A549 (cell line): Measurements from ENCODE around the gene GRXCR2. TPM values are rescaled to one million over a fixed set of nuclear protein-coding genes. Genes with fewer than 3 reads are reported as not detected.

Experiments
- ATAC-seq, 2 experiments: fragments of 200-7000 bp in 1 of 2; fragments of >200 bp in 1 of 2; cut with Nextera tagmentation in 1 of 2; cut with Tn5 transposase in 1 of 2; 3 replicates each; pipeline versions ENCODE4 v1.8.0 to v1.9.1; 2018 to 2020; ENCODE audit warnings: mild to moderate bottlenecking in 1 of 2, moderate library complexity in 1 of 2
- CTCF ChIA-PET: fragments of 300-600 bp; sonication (Branson Sonifier 250); formaldehyde crosslinking; extraction: SDS; loops from one replicate; lab custom pipeline; 2021; ENCODE audit warnings: antibody characterized with exemption, inconsistent platforms; lab: Yijun Ruan, JAX
- POLR2A ChIA-PET: fragments of 350-600 bp; formaldehyde crosslinking; extraction: SDS; loops from one replicate; lab custom pipeline; 2021; ENCODE audit warnings: antibody characterized with exemption, inconsistent platforms; lab: Yijun Ruan, JAX
- DNase-seq, 2 experiments: peaks; one replicate each; pipeline versions ENCODE4 v3.0.0 to v3.0.0-alpha.2; 2011 to 2016; ENCODE audit warnings: low read depth in 1 of 2, low spot score in 1 of 2
- FAIRE-seq: peaks from 2 replicates; lab custom pipeline; 2011; peaks lifted over from hg19 to GRCh38; lab: Jason Lieb, UNC
- H3K27ac ChIP-seq, 2 experiments: fragments of >200 bp; sonication (Bioruptor Twin); formaldehyde crosslinking; 3 replicates each; pipeline ENCODE4 v1.5.1; 2016 to 2017
- H3K4me1 ChIP-seq: fragments of >200 bp; sonication (Bioruptor Twin); formaldehyde crosslinking; 3 replicates; pipeline ENCODE4 v1.6.1; 2016
- H3K4me2 ChIP-seq: fragments of >200 bp; sonication (Bioruptor Twin); formaldehyde crosslinking; 3 replicates; pipeline ENCODE4 v1.6.1; 2016
- H3K4me3 ChIP-seq: fragments of >200 bp; sonication (Bioruptor Twin); formaldehyde crosslinking; 3 replicates; pipeline ENCODE4 v1.5.1; 2016
- H3K9me3 ChIP-seq: fragments of >200 bp; sonication (Bioruptor Twin); formaldehyde crosslinking; 3 replicates; pipeline ENCODE4 v1.6.1; 2016
- BCL3 ChIP-seq: fragments of >200 bp; sonication (Bioruptor Twin); formaldehyde crosslinking; IDR thresholded peaks from 3 replicates; pipeline ENCODE4 v1.6.1; 2016
- BHLHE40 ChIP-seq: IDR thresholded peaks from 2 replicates; pipeline ENCODE4 v1.6.1; 2012; ENCODE audit warnings: low read depth, low read length, inconsistent platforms
- CBX2 ChIP-seq: fragments of 200-600 bp; sonication (generic); IDR thresholded peaks from 2 replicates; pipeline ENCODE4 v1.6.1; 2016; ENCODE audit warnings: low read depth, mild to moderate bottlenecking, borderline replicate concordance
- E2F6 ChIP-seq: IDR thresholded peaks from 2 replicates; pipeline ENCODE4 v1.6.1; 2012; ENCODE audit warnings: low read depth, borderline replicate concordance
- EHMT2 ChIP-seq: fragments of 200-600 bp; sonication (generic); IDR thresholded peaks from 2 replicates; pipeline ENCODE4 v1.6.1; 2016; ENCODE audit warnings: antibody characterized with exemption, low read depth, mild to moderate bottlenecking, moderate library complexity
- FOSL2 ChIP-seq, 2 experiments: fragments of 450-650 bp in 1 of 2; fragments of >200 bp in 1 of 2; sonication (Bioruptor Twin) in 1 of 2; formaldehyde crosslinking; IDR thresholded peaks; 2 replicates each; pipeline versions ENCODE4 v1.5.0 to v1.6.1; 2016 to 2020; ENCODE audit warnings: mild to moderate bottlenecking in 1 of 2, moderate library complexity in 1 of 2
- FOXS1 ChIP-seq: fragments of 250-450 bp; sonication (Bioruptor Pico); IDR thresholded peaks from 2 replicates; pipeline ENCODE4 v1.5.0; 2020; ENCODE audit warnings: mild to moderate bottlenecking, moderate library complexity
- HOXB13 ChIP-seq: fragments of 250-450 bp; sonication (Bioruptor Pico); IDR thresholded peaks from 2 replicates; pipeline ENCODE4 v1.5.0; 2020; ENCODE audit warnings: low read depth, mild to moderate bottlenecking, moderate library complexity
- JUNB ChIP-seq: fragments of >200 bp; sonication (Bioruptor Twin); formaldehyde crosslinking; IDR thresholded peaks from 2 replicates; pipeline ENCODE4 v1.6.1; 2016
- KDM5A ChIP-seq: fragments of 200-600 bp; sonication (generic); IDR thresholded peaks from 2 replicates; pipeline ENCODE4 v1.6.1; 2016; ENCODE audit warnings: antibody characterized with exemption, mild to moderate bottlenecking
- MAFK ChIP-seq: fragments of 450-650 bp; IDR thresholded peaks from 2 replicates; pipeline ENCODE4 v1.6.1; 2014; ENCODE audit not compliant: partially characterized antibody
- MAX ChIP-seq: IDR thresholded peaks from 2 replicates; pipeline ENCODE4 v1.6.1; 2012
- MAZ ChIP-seq: fragments of 150-350 bp; IDR thresholded peaks from 2 replicates; pipeline ENCODE4 v1.6.1; 2014; ENCODE audit warnings: antibody characterized with exemption, low read depth, low read length, borderline replicate concordance
- MYC ChIP-seq: IDR thresholded peaks from 2 replicates; pipeline ENCODE4 v1.6.1; 2012; ENCODE audit warnings: mild to moderate bottlenecking, inconsistent platforms, low read length, improper control_type of control experiment, borderline replicate concordance
- REST ChIP-seq: fragments of 200-600 bp; sonication (generic); IDR thresholded peaks from 2 replicates; pipeline ENCODE4 v1.6.1; 2016; ENCODE audit warnings: antibody characterized with exemption, mild to moderate bottlenecking, moderate library complexity
- TP53 ChIP-seq: fragments of 250-450 bp; sonication (Bioruptor Pico); IDR thresholded peaks from 2 replicates; pipeline ENCODE4 v1.5.0; 2021; ENCODE audit warnings: mild to moderate bottlenecking, moderate library complexity
- USF2 ChIP-seq: fragments of 450-650 bp; IDR thresholded peaks from 2 replicates; pipeline ENCODE4 v1.6.1; 2014; ENCODE audit warnings: antibody characterized with exemption
- WGBS: methylation state at CpG from one replicate; pipeline ENCODE4 v1.1.6; 2017; ENCODE audit errors: missing lambda C conversion rate; 5-methylcytosine and 5-hydroxymethylcytosine counted together
- polyA minus RNA-seq: library from RNA; depleted of rRNA, polyadenylated mRNA; stranded (reverse); fragments of >200 nt; gene quantifications from 2 replicates; pipeline ENCODE4 v1.2.3, GENCODE V29; 2011; rRNA and poly(A)+ RNA removed
- polyA plus RNA-seq, 4 experiments: library from polyadenylated mRNA; depleted of rRNA in 3 of 4; stranded (reverse); fragments of >200 nt; fragmentation: RNase III in 1 of 4; extraction: RNeasy Plus Mini Kit Qiagen cat#74134 plus additional on column Dnase treatment in 1 of 4; gene quantifications; 2 replicates in 3 of 4; 3 replicates in 1 of 4; pipeline ENCODE4 v1.2.3, GENCODE V29; 2011 to 2017

The GRXCR2 gene
- polyA plus RNA-seq (2011; rRNA removed): 0.05 TPM in 1 of 2 replicates, not detected in the other
- polyA plus RNA-seq (2012; cell fraction: cytosol; rRNA removed): not detected in 2 replicates
- not detected in 2 replicates for polyA plus RNA-seq (2012; cell fraction: nucleus; rRNA removed)
- not detected in 3 replicates for polyA plus RNA-seq (2017; fragmentation: RNase III; extraction: RNeasy Plus Mini Kit Qiagen cat#74134 plus additional on column Dnase treatment)
- not detected in 2 replicates for polyA minus RNA-seq

GRCh38 chr5:145872914-145873313 lies at the start of gene GRXCR2:
GRXCR2 (minus strand) TSS chr5:145873014; CDS start chr5:145872968, 46 bp downstream.
- H3K9me3 ChIP-seq: no peaks in the 10 kb centered on the region
- H3K4me1 ChIP-seq: no peaks in the 10 kb centered on the region
- TF ChIP-seq KDM5A: no peak
- TF ChIP-seq CBX2: no peak
- TF ChIP-seq BHLHE40: no peak
- no peak for TF ChIP-seq FOSL2 (IDR thresholded peaks at IDR 0.05)
- TF ChIP-seq FOSL2 (CRISPR knock-in tag; IDR thresholded peaks at IDR 0.05): no peak
- POLR2A ChIA-PET: no interaction called here
- FAIRE-seq (no peak), DNase-seq (no peak), ATAC-seq (no peak)
- CTCF ChIA-PET: interaction anchor here (0.8 to 1.6 kb wide), 2 partner anchors 36 to 157 kb away, joined by 3 to 4 read pairs; no protein-coding TSS in a partner anchor
- 59% methylated on average over 3 of the region's 3 CpGs for WGBS
- H3K27ac ChIP-seq: no peak within 1 kb of the TSS
- H3K4me3 ChIP-seq: no peak within 1 kb of the TSS
- H3K4me2 ChIP-seq: no peak within 1 kb of the TSS

GRCh38 chr5:145922059-145922458 lies 49.2 kb upstream of the GRXCR2 start:
- POLR2A ChIA-PET: no interaction called here
- DNase-seq: no peak
- Histone ChIP-seq H3K9me3 (no peaks in the 10 kb centered on the region), H3K4me1 (peaks cover 25% of the 10 kb centered on the region), H3K4me2 (no peak overlapping the region), H3K27ac (peak overlapping the region in 1 of 2 experiments; percentile 22; a peak in 1 of 6 replicates), H3K4me3 (no peak overlapping the region)
- WGBS: 83% methylated on average over 2 of the region's 2 CpGs
- CTCF ChIA-PET: interaction anchor here (0.5 to 2.8 kb wide), 3 partner anchors 14 to 1668 kb away, joined by 3 to 19 read pairs (median 3); no protein-coding TSS in a partner anchor
- ATAC-seq: no peak
- FAIRE-seq: no peak
- no peak for TF ChIP-seq EHMT2
- TF ChIP-seq CBX2: no peak
- no peak for TF ChIP-seq FOXS1 (CRISPR knock-in tag)
- TF ChIP-seq MYC: no peak
- no peak for TF ChIP-seq TP53 (CRISPR knock-in tag)
- no peak for TF ChIP-seq KDM5A
- TF ChIP-seq REST: no peak
- TF ChIP-seq HOXB13 (CRISPR knock-in tag): no peak
- no peak for TF ChIP-seq MAFK
- TF ChIP-seq E2F6: no peak
- no peak for TF ChIP-seq USF2
- TF ChIP-seq MAZ: no peak
- TF ChIP-seq MAX: no peak
- TF ChIP-seq BHLHE40: no peak
- TF ChIP-seq JUNB: no peak

- H3K4me1 ChIP-seq: peaks cover 28% of the 10 kb centered on the region
- H3K27ac ChIP-seq: no peak overlapping the region
- no peak for DNase-seq
- CTCF ChIA-PET: interaction anchor here (2.8 kb wide), 1 partner anchor 13 kb away, joined by 19 read pairs; no protein-coding TSS in a partner anchor
- H3K4me3 ChIP-seq: no peak overlapping the region
- no peaks in the 10 kb centered on the region for H3K9me3 ChIP-seq
- POLR2A ChIA-PET: no interaction called here
- ATAC-seq: no peak
- H3K4me2 ChIP-seq: no peak overlapping the region
- no peak for TF ChIP-seq BCL3
- 68% methylated on average over 2 of the region's 2 CpGs for WGBS
- FAIRE-seq: no peak
Measured at GRCh38 chr5:145921211-145921610, 48.4 kb upstream of the GRXCR2 start.
